CD4-positive, alpha-beta T cell treated with Interleukin-15 for 4 hours (primary cell): ENCODE measurements around the gene SH3BGRL2.
A peak's percentile ranks its signal among the peaks of the same experiment; 100 is the strongest.

Experiments used
- DNase-seq: peaks from one replicate; pipeline ENCODE4 v3.0.0-alpha.2; 2020; ENCODE audit warnings: low spot score

Gene SH3BGRL2

GRCh38 chr6:79699606-79700005, 68.5 kb downstream of the SH3BGRL2 start:
- no peak for DNase-seq

GRCh38 chr6:79702691-79703090, 71.6 kb downstream of the SH3BGRL2 start:
- peak; percentile 7 for DNase-seq

- DNase-seq: no peak
Observed at GRCh38 chr6:79704200-79704599, 73.1 kb downstream of the SH3BGRL2 start.

- no peak for DNase-seq
Observed at GRCh38 chr6:79705456-79705995, 74.4 kb downstream of the SH3BGRL2 start.

GRCh38 chr6:79706527-79706926, 75.4 kb downstream of the SH3BGRL2 start:
- no peak for DNase-seq

- no peak for DNase-seq
Observed at GRCh38 chr6:79707621-79708020, 76.5 kb downstream of the SH3BGRL2 start.

- no peak for DNase-seq
Observed at GRCh38 chr6:79708095-79708791, 77.1 kb downstream of the SH3BGRL2 start.

GRCh38 chr6:79710127-79710526, 79.0 kb downstream of the SH3BGRL2 start:
- DNase-seq: no peak

- no peak for DNase-seq
Observed at GRCh38 chr6:79711167-79711566, 80.0 kb downstream of the SH3BGRL2 start.

- no peak for DNase-seq
Observed at GRCh38 chr6:79712144-79712543, 81.0 kb downstream of the SH3BGRL2 start.

- DNase-seq: no peak
Observed at GRCh38 chr6:79712616-79713135, 81.5 kb downstream of the SH3BGRL2 start.

GRCh38 chr6:79713701-79714322, 82.7 kb downstream of the SH3BGRL2 start:
- peak; percentile 26 for DNase-seq

GRCh38 chr6:79717989-79718388, 86.9 kb downstream of the SH3BGRL2 start:
- no peak for DNase-seq

GRCh38 chr6:79718509-79719247, 87.5 kb downstream of the SH3BGRL2 start:
- no peak for DNase-seq

GRCh38 chr6:79719248-79719960, 88.3 kb downstream of the SH3BGRL2 start:
- DNase-seq: no peak

- no peak for DNase-seq
Observed at GRCh38 chr6:79724816-79725215, 93.7 kb downstream of the SH3BGRL2 start.

GRCh38 chr6:79731471-79731870, 100.3 kb downstream of the SH3BGRL2 start:
- no peak for DNase-seq

- no peak for DNase-seq
Observed at GRCh38 chr6:79733388-79733787, 102.3 kb downstream of the SH3BGRL2 start.

- DNase-seq: no peak
Observed at GRCh38 chr6:79734374-79734773, 103.2 kb downstream of the SH3BGRL2 start.

GRCh38 chr6:79735183-79735582, 104.1 kb downstream of the SH3BGRL2 start:
- no peak for DNase-seq

GRCh38 chr6:79737172-79737571, 106.0 kb downstream of the SH3BGRL2 start:
- no peak for DNase-seq

GRCh38 chr6:79742030-79742429, 110.9 kb downstream of the SH3BGRL2 start:
- DNase-seq: no peak
